SW480 (cell line): ENCODE results near the gene PEA15.

Source experiments
- DNase-seq: peaks from one replicate; pipeline ENCODE4 v3.0.0-alpha.2; 2016; ENCODE audit warnings: low spot score

The PEA15 gene

DNA sequence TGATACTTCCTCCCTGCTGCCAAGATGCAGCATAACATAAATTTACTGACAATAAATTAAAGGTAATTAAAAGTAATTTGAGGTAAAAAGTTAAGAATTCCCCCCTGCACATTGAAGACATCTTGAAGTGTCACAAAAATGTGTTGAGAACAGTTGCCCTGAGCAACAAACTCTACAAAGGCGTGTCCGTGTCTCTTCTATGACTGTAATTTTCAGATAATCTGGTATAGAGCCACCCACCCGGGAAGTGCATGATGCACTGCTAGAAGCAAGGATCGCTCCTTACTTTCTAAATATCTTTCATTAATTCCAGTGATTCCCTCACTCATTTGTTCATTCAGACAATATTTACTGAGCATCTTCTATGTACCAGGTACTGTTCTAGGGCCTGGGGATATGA is 25.8 kb upstream of the PEA15 start:
- DNase-seq: no peak

DNA sequence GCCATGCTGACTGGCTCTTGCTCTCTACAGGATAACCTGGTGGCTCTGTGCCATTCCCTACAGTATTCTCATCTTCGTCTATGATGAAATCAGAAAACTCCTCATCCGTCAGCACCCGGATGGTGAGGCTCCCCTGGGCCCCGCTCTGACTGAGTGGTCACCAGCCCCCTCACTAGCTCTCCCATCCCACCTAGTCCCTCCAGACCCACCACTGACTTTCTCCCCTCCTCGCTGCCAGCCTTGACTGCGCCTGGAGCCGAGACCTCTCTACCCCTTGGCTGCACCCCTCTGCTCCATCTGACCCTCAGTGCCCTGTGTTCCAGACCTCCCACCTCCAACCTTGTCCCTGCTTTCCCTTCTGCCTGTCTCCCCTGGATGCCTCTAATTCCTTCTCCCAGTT is 18.9 kb upstream of the PEA15 start:
- no peak for DNase-seq

DNA sequence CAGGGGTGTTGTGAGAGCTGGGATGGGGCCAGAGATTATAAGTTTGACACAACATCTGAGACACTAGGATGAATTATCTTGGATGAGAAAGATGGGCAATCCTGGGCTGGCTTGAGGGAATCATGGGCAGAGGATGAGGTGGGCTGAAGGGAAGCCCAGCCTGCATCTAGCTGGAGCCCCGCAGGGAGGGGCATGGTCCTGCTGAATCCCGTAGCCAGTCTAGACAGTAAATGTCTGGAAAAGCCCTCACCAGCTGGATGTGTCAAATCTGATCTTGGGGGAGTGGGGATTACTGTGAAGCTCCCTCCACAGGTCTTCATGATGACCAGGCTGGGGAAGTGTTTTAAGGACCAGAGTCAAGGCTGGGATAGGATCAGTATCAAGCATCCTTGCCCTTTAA is 18.5 kb upstream of the PEA15 start:
- DNase-seq: no peak

DNA sequence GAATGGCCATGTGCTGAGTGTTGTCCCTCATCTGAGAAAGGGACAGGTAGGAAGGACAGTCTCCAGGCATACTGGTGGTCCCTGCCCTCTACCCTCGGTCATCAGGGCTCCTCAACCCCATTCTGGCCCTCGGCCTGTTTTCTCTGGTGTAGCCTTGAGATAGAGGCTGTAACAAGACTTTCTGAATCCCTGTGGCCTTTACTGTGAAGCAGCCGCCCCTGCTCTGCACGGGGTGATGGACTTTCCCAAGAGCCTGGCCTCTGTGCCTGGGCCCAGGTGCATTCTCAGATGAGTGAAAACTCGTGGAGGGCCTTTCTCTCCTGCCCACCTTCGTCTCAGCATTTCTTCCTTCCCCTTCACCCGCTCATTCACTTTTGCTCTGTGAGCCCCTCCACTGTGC is 17.8 kb upstream of the PEA15 start:
- no peak for DNase-seq

DNA sequence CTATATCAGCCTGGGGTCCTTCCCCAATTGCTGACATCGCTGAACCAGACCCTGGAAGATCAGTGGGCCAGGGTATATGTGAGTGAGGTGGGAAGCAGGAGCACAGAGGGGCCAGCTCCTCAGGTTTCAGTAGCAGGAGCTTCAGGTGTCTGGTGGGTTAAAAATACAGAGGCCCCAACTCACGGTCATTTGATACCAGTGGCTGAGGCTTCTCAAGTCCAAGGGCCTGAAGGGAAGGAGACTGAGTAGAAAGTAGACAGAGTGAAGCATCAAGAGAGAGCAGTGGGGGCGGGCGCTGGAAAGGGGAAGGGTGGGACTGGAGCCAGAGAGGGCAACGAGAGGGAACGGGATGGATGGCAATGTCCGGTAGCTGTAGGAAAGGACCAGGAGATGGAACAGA is 16.8 kb upstream of the PEA15 start:
- DNase-seq: no peak

DNA sequence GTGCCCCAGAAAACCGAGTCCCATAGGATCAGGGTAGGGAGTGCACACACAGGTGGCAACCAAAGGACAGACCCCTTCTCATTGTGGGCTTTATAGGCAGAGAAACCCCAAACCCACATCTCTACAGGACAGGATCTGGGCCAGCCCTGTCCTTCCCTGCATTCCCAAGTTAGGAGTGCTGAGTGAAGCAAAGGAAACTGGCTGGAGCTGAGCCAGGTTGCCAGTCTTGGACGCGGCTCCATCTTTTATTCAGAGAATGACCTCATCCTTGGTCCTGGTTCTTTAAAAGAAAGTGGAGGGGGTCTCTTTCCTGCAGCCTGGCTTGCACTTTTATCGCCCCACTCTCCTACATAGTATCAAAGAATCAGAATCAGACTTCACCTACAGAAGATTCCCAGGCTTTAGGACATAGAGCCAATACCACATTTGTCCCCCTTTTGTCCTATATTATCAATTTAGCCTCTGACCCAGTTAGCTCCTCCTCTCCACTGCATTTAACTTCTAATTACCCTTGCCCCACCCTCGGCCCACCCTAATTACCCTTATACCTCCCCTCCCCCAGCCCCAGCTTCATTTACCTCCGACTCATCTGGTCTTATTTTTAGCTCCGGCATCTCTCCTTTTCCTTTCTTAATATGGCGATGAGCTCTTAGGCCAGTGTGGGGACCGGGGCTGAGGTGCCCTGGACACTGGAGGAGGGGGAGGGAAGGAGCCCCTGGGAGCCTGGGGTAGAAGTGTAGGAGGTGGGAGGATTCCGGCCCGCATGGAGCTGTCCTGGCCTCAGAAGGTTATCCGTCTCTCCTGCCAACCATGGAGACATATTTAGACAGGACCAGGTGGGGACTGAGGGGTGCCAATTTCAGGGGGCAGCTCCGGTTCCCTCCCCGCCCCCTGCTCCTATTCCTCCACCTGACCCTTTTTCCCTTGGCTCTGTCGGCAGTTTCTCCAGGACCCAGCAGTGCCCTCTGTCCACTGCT is 15.2 kb upstream of the PEA15 start, which contains the start of gene CASQ1:
Gene CASQ1 (plus strand): TSS at position 927 of the 977 bp plus-strand sequence. CDS start 177 bp downstream, outside the sequence.
- DNase-seq: no peak

DNA sequence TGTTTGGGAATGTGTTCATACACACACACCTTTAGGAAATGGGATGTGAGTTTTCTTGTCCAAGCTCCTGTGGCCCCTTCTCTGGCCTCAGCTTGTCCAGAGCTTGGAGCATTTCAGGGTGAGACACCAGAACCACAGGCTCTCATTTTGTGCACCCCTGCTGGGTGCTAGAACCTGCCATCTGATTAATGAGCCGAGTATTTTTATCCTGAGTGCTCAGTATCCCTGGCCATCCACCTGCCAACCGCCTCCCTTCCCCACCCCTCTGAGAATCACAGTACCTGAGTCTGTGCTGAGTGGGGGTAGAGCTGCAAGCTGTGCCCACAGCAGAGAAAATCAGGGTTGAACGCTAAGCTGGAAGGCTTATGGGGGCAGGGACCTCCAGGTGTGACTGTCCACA is 13.4 kb upstream of the PEA15 start:
- DNase-seq: no peak

DNA sequence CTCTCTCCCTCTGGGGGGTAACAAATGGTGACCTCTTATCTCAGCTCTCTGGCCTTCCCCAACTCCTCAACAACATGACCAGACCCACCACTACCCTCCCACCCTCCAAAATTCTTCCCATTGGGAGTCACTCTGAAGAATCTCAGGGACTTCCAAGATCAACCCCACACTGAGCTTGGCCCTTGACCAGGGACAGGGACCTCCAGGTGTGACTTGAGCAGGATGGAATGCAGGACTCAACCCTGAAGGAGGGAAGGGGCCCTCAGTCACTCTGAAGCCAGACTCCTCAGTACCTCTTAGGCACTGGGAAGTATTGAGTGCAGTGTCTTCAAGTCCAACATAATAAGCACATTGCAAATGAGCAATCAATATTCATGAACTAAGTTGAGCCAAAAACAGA is 12.9 kb upstream of the PEA15 start:
- DNase-seq: no peak

DNA sequence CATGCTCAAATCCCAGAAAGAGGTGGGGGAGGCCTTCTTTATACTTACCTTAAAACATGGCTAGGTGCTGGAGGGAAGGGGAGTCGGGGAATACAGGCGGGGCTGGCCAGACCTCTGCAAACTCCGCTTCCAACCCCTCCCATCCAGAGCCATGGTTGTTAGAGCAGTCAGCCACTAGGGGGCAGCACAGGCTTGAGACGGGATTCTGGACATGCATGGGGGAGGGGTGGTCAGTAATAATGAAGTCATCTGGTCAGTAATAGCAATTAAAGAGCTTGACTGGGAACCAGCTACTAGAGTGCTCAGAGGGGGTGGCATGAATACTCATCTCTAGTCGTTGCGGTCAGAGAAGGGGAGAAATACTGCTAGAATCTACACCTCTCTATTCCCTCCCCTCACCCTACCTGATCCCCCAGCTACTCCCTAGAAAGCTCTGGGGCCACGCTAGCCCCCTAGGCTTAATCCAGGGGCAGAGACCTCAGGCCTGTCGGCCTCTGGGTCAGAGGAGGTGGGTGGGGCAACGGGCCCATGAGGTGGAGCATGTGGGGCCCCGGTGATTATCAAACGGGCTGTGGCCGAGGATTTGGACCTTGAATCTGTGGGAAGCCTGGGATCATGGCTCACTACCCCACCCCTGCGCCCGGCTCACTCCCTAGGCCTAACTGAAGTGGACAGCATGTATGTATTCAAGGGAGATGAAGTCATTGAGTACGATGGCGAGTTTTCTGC is 11.9 kb upstream of the PEA15 start:
- peak; percentile 74 for DNase-seq

DNA sequence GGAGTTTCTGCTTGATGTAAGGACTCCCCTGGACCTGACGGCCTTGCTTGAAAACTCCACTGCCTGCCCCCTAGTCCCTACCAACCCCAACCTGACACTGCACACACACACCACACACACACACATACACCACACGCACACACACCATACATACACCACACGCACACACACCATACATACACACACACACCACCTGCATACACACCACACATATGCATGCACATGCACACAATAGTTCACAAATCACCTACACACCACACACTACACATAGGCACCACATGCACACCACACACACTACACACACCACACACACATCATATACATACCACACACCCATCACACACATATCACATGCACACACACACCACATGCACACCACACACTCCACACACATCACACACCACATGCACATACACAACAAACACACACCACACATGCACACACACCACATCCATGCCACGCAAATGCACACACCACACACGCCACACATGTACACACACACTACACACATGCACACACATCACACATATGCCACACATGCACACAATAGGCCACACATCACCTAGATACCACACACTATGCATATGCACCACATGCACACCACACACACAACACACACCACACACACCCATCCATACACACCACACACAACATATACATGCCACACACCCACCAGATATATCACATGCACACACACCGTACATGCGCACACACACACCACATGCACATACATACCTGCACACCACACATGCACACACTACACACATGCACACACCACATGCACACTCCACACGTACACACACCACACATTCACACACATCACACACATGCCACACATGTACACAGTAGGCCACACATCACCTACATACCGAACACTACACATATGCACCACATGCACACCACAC is 11.1 kb upstream of the PEA15 start:
- no peak for DNase-seq

DNA sequence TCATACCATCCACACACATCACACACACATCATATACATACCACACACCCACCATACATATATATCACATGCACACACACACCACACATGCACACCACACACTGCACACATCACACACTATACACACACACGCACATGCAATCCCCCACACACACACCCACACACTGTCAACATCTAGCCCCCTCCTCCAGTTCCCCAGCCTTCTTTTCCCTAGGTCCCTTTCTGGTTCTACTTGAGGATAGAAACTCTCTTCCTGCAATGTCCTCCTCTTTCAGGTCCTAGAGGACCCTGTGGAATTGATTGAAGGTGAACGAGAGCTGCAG is 10.5 kb upstream of the PEA15 start:
- DNase-seq: no peak

DNA sequence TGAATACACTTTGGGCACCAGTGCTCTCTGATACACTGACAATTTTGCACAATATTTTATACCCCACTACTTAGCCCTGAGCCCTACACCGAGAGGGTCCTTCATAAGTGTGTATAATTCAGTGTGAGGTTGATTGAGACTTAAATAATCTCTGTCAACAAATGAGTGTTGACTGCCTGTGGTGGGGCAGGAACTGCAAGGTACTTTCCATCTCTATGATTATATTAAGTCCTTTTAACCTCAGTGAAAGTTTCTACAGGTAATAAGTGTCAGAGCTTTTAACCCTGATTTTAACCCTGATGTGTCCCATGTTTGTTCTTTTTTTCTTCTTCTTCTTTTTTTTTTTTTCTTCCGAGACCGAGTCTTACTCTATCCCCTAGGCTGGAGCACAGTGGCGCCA is 9.0 kb upstream of the PEA15 start:
- DNase-seq: no peak

DNA sequence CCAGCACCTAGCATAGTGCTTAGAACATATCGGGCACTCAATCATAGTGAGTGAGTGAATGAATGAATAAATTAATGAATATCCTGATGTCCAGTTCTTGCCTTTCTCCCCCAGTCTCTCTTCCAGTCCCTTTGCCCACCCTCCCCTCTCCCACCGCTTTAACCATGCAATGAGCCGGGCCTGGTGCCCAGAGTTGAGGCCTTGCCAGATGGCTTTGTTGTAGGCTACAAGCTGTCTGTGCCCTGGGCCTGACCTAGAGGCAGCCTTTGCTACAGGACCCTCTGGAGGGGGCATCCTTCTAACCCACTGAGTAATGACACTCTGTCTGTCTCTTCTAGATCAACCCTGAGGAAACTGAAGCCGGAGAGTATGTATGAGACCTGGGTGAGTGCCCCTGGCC is 8.0 kb upstream of the PEA15 start:
- DNase-seq: no peak

DNA sequence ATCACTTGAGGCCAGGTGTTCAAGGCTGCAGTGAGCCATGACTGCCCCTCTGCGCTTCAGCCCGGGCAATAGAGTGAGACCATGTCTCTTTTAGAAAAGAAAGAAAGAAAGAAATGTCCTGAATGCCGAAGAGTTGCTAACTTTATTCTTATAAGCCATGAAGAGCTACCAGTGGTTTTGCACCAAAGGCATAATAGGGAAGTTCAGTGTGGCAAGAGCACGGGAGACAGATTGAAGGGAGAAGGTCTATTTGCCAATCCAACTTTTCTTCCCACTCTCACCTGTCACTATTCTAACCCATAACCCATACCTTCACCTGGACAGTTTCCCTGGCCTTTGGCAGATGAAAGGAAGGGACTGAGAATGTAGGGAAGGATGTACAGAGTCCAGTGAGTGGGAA is 4.4 kb upstream of the PEA15 start:
- DNase-seq: no peak

DNA sequence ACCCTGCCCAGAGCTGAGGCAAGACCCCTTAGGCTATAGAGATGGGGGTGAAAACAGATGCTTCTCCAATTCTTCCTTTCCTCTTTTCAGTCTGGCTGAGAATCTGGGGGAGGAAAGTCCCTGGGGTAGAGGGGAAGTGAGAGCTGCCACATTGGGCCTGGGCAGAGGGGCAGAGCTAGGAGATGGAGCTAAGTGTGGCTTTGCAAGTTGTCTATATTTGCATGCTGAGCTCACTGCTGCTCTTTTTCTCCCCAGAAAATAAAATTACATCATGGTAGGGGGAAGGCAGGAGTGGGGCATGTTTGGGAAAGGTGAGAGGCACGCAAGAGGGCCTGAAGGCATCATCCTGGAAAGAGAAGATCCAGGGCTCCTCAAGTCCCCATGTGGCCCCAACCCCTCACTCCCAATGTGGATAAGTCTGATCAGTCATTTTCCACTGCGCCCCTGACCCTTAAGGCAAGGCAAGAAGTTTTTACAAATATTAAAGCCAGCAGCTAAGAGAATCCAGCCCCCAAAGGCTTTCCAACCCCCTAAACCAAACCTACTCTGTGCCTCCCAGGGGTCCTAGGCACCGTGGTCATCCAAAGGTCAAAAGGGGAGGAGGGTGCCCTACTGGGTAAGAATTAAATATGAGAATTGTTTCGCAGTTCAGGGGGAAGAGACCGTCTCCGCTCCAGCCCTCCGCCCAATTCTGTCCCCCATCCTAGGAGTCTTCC is 500 bp upstream of the PEA15 start:
- no peak for DNase-seq

DNA sequence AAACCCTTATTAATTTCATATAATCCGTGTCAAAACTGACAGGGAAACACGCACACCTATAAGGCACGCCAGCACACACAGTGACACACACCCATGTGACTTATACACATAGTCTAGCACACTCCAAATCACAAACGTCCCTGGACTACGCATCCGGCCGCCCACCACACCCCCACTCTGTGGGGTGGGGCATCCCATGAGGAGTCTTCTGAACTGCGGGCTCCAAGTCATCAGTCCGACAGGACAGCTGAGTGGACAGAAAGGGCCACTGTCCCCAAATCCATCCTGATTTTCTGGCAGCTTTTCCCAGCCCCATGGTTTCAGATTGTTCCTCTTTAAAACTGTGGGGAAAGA is 829 bp downstream of the PEA15 start:
- DNase-seq: peak; percentile 64

DNA sequence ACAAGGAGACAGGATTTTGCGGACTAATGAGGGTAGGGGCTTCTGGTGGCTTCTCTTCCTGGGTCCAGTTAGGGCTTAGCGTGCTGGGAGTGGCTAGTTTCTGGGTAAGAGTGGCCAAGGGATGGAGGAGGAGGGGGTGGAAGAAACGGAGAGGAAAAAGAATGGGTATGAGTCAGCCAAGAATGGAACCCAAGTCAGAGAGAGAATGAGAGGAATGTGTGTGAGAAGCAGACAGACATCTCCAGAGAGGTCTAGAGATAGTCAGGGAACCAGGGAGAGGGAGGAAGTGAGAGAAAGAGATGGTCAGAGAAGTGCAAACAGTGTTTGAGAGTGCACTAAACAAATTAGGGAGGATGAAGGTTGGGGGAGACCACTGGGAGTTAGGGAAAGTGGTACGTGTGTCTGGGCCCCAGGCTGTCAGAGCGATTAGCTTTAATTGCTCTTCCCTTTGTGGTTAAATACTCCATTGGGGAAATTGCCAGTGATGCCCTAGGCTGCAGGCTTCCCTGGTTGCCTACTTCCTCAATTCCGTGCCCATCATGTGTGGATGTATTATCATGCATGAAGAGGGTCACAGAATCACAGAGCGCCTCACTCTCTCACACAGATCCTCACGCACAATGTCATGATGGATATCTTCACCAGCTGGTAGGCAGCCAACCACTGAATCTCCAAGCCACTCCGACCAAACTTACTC is 1.4 kb downstream of the PEA15 start:
- peak; percentile 25 for DNase-seq

DNA sequence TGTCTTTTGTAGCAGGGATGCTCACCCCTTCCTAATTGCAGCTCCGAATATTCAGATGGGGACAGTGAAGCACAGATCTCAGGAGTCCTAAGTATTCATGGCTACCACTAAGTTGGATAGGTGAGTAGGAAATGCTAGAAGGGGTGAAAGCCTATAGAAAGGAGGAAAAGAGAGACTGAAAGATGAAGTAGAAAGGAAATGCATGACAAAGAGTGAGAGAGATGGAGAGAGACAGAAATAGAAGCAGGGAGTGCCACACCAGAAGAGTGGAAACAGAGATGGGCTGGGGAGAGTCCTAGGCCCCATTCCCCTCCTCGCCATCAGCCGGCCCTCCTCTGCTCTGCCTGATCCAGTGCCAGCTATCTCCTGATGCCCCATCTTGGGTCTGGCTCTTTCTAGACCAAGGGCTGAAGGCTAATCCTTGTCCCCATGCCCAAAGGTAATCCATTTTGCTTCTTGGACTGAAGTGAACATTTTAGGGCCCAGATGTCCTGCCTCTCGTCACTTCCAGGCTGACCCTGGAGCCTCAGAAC is 2.0 kb downstream of the PEA15 start:
- DNase-seq: no peak

DNA sequence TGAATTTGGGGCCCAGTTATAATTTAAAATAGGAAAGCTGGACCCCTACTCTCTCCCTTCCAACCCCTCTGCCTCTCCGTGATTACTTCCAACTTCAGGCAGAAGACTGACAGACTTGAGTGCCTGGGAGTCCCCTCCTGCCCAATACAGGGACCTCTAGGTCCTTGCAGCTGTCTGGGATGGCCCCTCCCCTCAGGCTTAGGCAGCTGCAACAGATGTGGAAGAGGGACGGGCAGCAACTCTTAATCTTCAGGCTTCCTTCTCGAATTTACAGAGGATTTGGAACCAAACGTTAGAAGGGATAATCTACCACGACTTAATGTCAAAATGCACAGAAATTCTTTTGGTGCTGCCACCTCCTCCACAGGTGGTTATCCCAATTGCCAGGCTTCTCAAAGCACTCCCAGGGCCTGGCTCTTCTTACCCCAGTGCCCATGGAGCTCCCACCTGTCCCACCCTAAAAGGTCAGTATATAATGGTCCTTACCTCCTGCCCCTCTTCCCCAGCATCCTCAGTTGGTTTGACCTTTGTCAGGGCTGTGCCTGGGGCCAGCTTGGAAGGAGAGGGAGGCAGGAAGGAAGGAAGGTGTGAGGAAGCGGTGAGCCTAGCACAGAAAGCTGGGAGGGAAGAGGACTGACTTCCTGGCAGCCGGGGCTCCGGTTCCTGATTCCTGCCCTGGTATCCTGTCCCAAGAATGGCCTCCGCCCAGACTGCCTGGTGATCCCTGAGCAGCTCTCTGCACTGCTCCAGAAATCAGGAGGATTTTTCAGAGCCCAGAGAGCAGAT is 2.8 kb downstream of the PEA15 start:
- no peak for DNase-seq
